ENCODE data around the gene EGFR. TPM values are rescaled to one million over a fixed set of nuclear protein-coding genes. Genes with fewer than 3 reads are reported as not detected.

The EGFR gene
- polyA plus RNA-seq (2013, experiment 1 of 2) = 3.2 TPM
- polyA plus RNA-seq (2013, experiment 2 of 2) = 3.1 TPM

- Histone ChIP-seq H3K23ac (ENCODE audit: low read depth, low read length, poor library complexity) (no peak within 1 kb of the TSS), H2BK15ac (ENCODE audit: low read length) (peak within 1 kb of the TSS; percentile 37), H2BK5ac (ENCODE audit: low read length) (no peak within 1 kb of the TSS), H3K4ac (ENCODE audit: low read length) (no peak within 1 kb of the TSS), H3K9me3 (replicated peaks in 1 of 2; ENCODE audit: control insufficient read depth in 2 of 2, insufficient read depth in 1 of 2, low read depth in 1 of 2, low read length in 2 of 2) (peaks cover 0 to 2% of the 10 kb centered on the region in 2 donors), H2AK5ac (ENCODE audit: low read depth, low read length) (no peak within 1 kb of the TSS), H4K91ac (ENCODE audit: low read depth, low read length, poor library complexity) (no peak within 1 kb of the TSS), H3K27me3 (ENCODE audit: control insufficient read depth in 3 of 3, insufficient read depth in 3 of 3, low read depth in 1 of 3, low read length in 3 of 3) (peaks cover 0 to 35% (median 30%) of the 10 kb centered on the region in 3 experiments), H4K8ac (ENCODE audit: low read depth, low read length) (no peak within 1 kb of the TSS), H3K36me3 (replicated peaks in 1 of 2; ENCODE audit: control insufficient read depth in 2 of 2, insufficient read depth in 2 of 2, low read length in 2 of 2) (no peaks in the 10 kb centered on the region), H3K4me2 (ENCODE audit: insufficient read depth, low read length, poor library complexity, severe bottlenecking) (peak within 1 kb of the TSS; percentile 94), H3K4me1 (ENCODE audit: control insufficient read depth in 2 of 2, insufficient read depth in 1 of 2, low read depth in 1 of 2, low read length in 2 of 2) (no peaks in the 10 kb centered on the region), H2AFZ (ENCODE audit: low read length) (peak within 1 kb of the TSS; percentile 97), H3K14ac (ENCODE audit: low read length) (peak within 1 kb of the TSS; percentile 41), H3K4me3 (ENCODE audit: low read length in 2 of 2) (peak within 1 kb of the TSS; percentile 66 to 91), H2BK12ac (ENCODE audit: low read length) (peak within 1 kb of the TSS; percentile 17), H3K18ac (ENCODE audit: low read length) (peak within 1 kb of the TSS; percentile 84), H3K27ac (replicated peaks; ENCODE audit: low read length) (no peak within 1 kb of the TSS), H2BK120ac (ENCODE audit: low read depth, low read length) (no peak within 1 kb of the TSS), H3K79me1 (ENCODE audit: low read depth, low read length) (no peaks in the 10 kb centered on the region), H3K9ac (ENCODE audit: low read depth, low read length, poor library complexity) (peak within 1 kb of the TSS; percentile 83)
- no CpG with 5 or more reads among the region's 80 CpGs for WGBS, 2 donors (ENCODE audit: extremely low coverage in 2 of 2, insufficient read length in 2 of 2, insufficient replicate concordance in 1 of 2)
- peak; percentile 61 for DNase-seq (ENCODE audit: low spot score)
Observed at GRCh38 chr7:55018361-55019190, at the start of gene EGFR. Gene EGFR, plus strand, starts transcription at chr7:55019017. Its CDS starts 261 bp downstream, at chr7:55019278.

GRCh38 chr7:54969208-54969967 is 49.4 kb upstream of the EGFR start:
- H3K4me3 ChIP-seq (ENCODE audit: low read length in 2 of 2) = no peak overlapping the region
- H3K23ac ChIP-seq (ENCODE audit: low read depth, low read length, poor library complexity) = no peak overlapping the region
- no peak overlapping the region for H2BK12ac ChIP-seq (ENCODE audit: low read length)
- H2AK5ac ChIP-seq (ENCODE audit: low read depth, low read length) = no peak overlapping the region
- no peak overlapping the region for H3K4me2 ChIP-seq (ENCODE audit: insufficient read depth, low read length, poor library complexity, severe bottlenecking)
- no peak overlapping the region for H2BK15ac ChIP-seq (ENCODE audit: low read length)
- H3K27ac ChIP-seq (replicated peaks; ENCODE audit: low read length) = no peak overlapping the region
- no peaks in the 10 kb centered on the region for H3K79me1 ChIP-seq (ENCODE audit: low read depth, low read length)
- peak overlapping the region; percentile 3 for H3K9ac ChIP-seq (ENCODE audit: low read depth, low read length, poor library complexity)
- H4K91ac ChIP-seq (ENCODE audit: low read depth, low read length, poor library complexity) = no peak overlapping the region
- H3K4ac ChIP-seq (ENCODE audit: low read length) = no peak overlapping the region
- H3K14ac ChIP-seq (ENCODE audit: low read length) = no peak overlapping the region
- no peak overlapping the region for H2BK5ac ChIP-seq (ENCODE audit: low read length)
- no peak overlapping the region for H2AFZ ChIP-seq (ENCODE audit: low read length)
- H3K27me3 ChIP-seq (ENCODE audit: control insufficient read depth in 3 of 3, insufficient read depth in 3 of 3, low read depth in 1 of 3, low read length in 3 of 3) = no peaks in the 10 kb centered on the region
- peak overlapping the region; percentile 61 for H2BK120ac ChIP-seq (ENCODE audit: low read depth, low read length)
- WGBS, 2 donors (ENCODE audit: extremely low coverage in 2 of 2, insufficient read length in 2 of 2, insufficient replicate concordance in 1 of 2) = no CpG with 5 or more reads among the region's 13 CpGs
- peaks cover 0 to 4% of the 10 kb centered on the region in 2 donors for H3K4me1 ChIP-seq (ENCODE audit: control insufficient read depth in 2 of 2, insufficient read depth in 1 of 2, low read depth in 1 of 2, low read length in 2 of 2)
- H3K18ac ChIP-seq (ENCODE audit: low read length) = no peak overlapping the region
- no peaks in the 10 kb centered on the region for H3K36me3 ChIP-seq (replicated peaks in 1 of 2; ENCODE audit: control insufficient read depth in 2 of 2, insufficient read depth in 2 of 2, low read length in 2 of 2)
- no peak overlapping the region for H4K8ac ChIP-seq (ENCODE audit: low read depth, low read length)
- no peak for DNase-seq (ENCODE audit: low spot score)
- H3K9me3 ChIP-seq (replicated peaks in 1 of 2; ENCODE audit: control insufficient read depth in 2 of 2, insufficient read depth in 1 of 2, low read depth in 1 of 2, low read length in 2 of 2) = peaks cover 0 to 2% of the 10 kb centered on the region in 2 donors

- Histone ChIP-seq H4K8ac (ENCODE audit: low read depth, low read length) (no peak overlapping the region), H3K79me1 (ENCODE audit: low read depth, low read length) (no peaks in the 10 kb centered on the region), H4K91ac (ENCODE audit: low read depth, low read length, poor library complexity) (no peak overlapping the region), H3K4me2 (ENCODE audit: insufficient read depth, low read length, poor library complexity, severe bottlenecking) (no peak overlapping the region), H3K27ac (replicated peaks; ENCODE audit: low read length) (no peak overlapping the region), H3K4me1 (ENCODE audit: control insufficient read depth in 2 of 2, insufficient read depth in 1 of 2, low read depth in 1 of 2, low read length in 2 of 2) (peaks cover 0 to 2% of the 10 kb centered on the region in 2 donors), H3K18ac (ENCODE audit: low read length) (no peak overlapping the region), H3K9ac (ENCODE audit: low read depth, low read length, poor library complexity) (no peak overlapping the region), H3K23ac (ENCODE audit: low read depth, low read length, poor library complexity) (no peak overlapping the region), H2AK5ac (ENCODE audit: low read depth, low read length) (no peak overlapping the region), H3K27me3 (ENCODE audit: control insufficient read depth in 3 of 3, insufficient read depth in 3 of 3, low read depth in 1 of 3, low read length in 3 of 3) (no peaks in the 10 kb centered on the region), H3K4ac (ENCODE audit: low read length) (no peak overlapping the region), H2BK5ac (ENCODE audit: low read length) (no peak overlapping the region), H2BK15ac (ENCODE audit: low read length) (no peak overlapping the region), H3K36me3 (replicated peaks in 1 of 2; ENCODE audit: control insufficient read depth in 2 of 2, insufficient read depth in 2 of 2, low read length in 2 of 2) (no peaks in the 10 kb centered on the region), H3K9me3 (replicated peaks in 1 of 2; ENCODE audit: control insufficient read depth in 2 of 2, insufficient read depth in 1 of 2, low read depth in 1 of 2, low read length in 2 of 2) (peaks cover 0 to 2% of the 10 kb centered on the region in 2 donors), H2BK120ac (ENCODE audit: low read depth, low read length) (no peak overlapping the region), H2BK12ac (ENCODE audit: low read length) (no peak overlapping the region), H3K4me3 (ENCODE audit: low read length in 2 of 2) (no peak overlapping the region), H3K14ac (ENCODE audit: low read length) (no peak overlapping the region), H2AFZ (ENCODE audit: low read length) (no peak overlapping the region)
- no peak for DNase-seq (ENCODE audit: low spot score)
- no CpG with 5 or more reads among the region's 2 CpGs for WGBS, 2 donors (ENCODE audit: extremely low coverage in 2 of 2, insufficient read length in 2 of 2, insufficient replicate concordance in 1 of 2)
Observed at GRCh38 chr7:54972733-54973294, 46.0 kb upstream of the EGFR start.
